ENCODE measurements around the gene RUFY1. TPM values are rescaled to one million over a fixed set of nuclear protein-coding genes. Genes with fewer than 3 reads are reported as not detected.

The RUFY1 gene
- total and polyA plus RNA-seq, 2 donors (not counting 3 experiments of a cell fraction or from before 2014, with no cell fraction given): 25.6 to 44.9 TPM

DNA sequence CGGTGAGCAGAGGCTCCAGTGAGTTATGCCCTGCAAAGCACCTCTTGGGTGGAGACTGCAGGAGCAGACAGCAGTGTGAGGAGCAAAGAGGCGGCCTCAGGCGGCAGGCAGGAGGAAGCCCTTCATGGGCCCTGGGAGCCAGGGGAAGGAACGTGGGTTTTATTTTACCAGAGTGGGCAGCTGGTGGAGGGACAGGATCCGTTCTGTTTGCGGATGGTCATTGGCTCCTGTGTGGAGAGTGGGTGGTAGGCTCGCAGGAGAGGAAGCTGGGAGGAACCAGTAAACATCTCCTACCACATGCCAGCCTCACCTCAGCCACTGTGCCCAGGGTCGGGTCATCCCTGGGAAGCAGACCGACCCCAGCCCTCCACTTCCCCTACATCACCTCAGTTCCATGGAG, 48.7 kb downstream of the RUFY1 start:
- no peak overlapping the region for H3K4me2 ChIP-seq (ENCODE audit: insufficient read depth, low read length)
- no peak overlapping the region for H3K4me3 ChIP-seq (replicated peaks in 1 of 3; ENCODE audit: insufficient read depth in 1 of 3, low read depth in 1 of 3, low read length in 3 of 3)
- dilution Hi-C loops (cut with MboI; ENCODE audit: extremely low pct_ligation_motif_present, low sequenced_read_pairs): no loop called here
- H3K27me3 ChIP-seq (ENCODE audit: control insufficient read depth in 2 of 2, insufficient read depth in 2 of 2, low read length in 2 of 2): no peaks in the 10 kb centered on the region
- CTCF ChIA-PET: no interaction called here
- DNase-seq (ENCODE audit: low read depth, low spot score) (no peak), FAIRE-seq (no peak)
- peaks cover 2 to 40% of the 10 kb centered on the region in 2 experiments for H3K36me3 ChIP-seq (ENCODE audit: control insufficient read depth in 2 of 2, extremely low read depth in 1 of 2, insufficient read depth in 2 of 2, low read length in 2 of 2)
- BruUV-seq (replicated peaks): no TSS peak
- intact Hi-C loops (cut with micrococcal nuclease): no loop called here
- no peaks in the 10 kb centered on the region for H3K9me1 ChIP-seq (replicated peaks; ENCODE audit: control insufficient read depth, extremely low read depth, insufficient read depth, low read length)
- H3K9ac ChIP-seq (replicated peaks; ENCODE audit: extremely low read depth, insufficient read depth, low read length): no peak overlapping the region
- H3K27ac ChIP-seq (ENCODE audit: insufficient read depth, low read depth, low read length): no peak overlapping the region
- H3K9me3 ChIP-seq (replicated peaks; ENCODE audit: control insufficient read depth, insufficient read depth, low read length): no peaks in the 10 kb centered on the region
- no peaks in the 10 kb centered on the region for H3K4me1 ChIP-seq (ENCODE audit: control insufficient read depth, extremely low read depth, insufficient read depth, low read length)
- no peak overlapping the region for H2AFZ ChIP-seq (ENCODE audit: low read depth, low read length)
- TF ChIP-seq, protein P1, sequence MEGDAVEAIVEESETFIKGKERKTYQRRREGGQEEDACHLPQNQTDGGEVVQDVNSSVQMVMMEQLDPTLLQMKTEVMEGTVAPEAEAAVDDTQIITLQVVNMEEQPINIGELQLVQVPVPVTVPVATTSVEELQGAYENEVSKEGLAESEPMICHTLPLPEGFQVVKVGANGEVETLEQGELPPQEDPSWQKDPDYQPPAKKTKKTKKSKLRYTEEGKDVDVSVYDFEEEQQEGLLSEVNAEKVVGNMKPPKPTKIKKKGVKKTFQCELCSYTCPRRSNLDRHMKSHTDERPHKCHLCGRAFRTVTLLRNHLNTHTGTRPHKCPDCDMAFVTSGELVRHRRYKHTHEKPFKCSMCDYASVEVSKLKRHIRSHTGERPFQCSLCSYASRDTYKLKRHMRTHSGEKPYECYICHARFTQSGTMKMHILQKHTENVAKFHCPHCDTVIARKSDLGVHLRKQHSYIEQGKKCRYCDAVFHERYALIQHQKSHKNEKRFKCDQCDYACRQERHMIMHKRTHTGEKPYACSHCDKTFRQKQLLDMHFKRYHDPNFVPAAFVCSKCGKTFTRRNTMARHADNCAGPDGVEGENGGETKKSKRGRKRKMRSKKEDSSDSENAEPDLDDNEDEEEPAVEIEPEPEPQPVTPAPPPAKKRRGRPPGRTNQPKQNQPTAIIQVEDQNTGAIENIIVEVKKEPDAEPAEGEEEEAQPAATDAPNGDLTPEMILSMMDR (IDR thresholded peaks at IDR 0.05; ENCODE audit: extremely low read depth in 1 of 2, insufficient read depth in 1 of 2, low read depth in 1 of 2, low read length in 2 of 2): no peak
- TF ChIP-seq, protein P2, sequence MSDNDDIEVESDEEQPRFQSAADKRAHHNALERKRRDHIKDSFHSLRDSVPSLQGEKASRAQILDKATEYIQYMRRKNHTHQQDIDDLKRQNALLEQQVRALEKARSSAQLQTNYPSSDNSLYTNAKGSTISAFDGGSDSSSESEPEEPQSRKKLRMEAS (IDR thresholded peaks at IDR 0.05; ENCODE audit: insufficient read depth, insufficient read length): no peak
- TF ChIP-seq MYC (IDR thresholded peaks at IDR 0.05; ENCODE audit: low read depth, low read length) (no peak), EZH2 (IDR thresholded peaks at IDR 0.05; ENCODE audit: borderline replicate concordance, low read depth, low read length, severe bottlenecking) (no peak), POLR2AphosphoS5 (IDR thresholded peaks at IDR 0.05; ENCODE audit: insufficient read depth, low read depth, low read length) (no peak), POLR2A (IDR thresholded peaks at IDR 0.05; ENCODE audit: low read depth, low read length) (no peak), FOS (IDR thresholded peaks at IDR 0.05; ENCODE audit: borderline replicate concordance, insufficient read depth, low read length) (no peak), JUN (IDR thresholded peaks at IDR 0.05; ENCODE audit: borderline replicate concordance, insufficient read depth, insufficient read length, low read depth) (no peak), GATA2 (IDR thresholded peaks at IDR 0.05; ENCODE audit: insufficient read depth, insufficient read length, low read depth, low read length) (no peak)
- POLR2A ChIA-PET: no interaction called here
- H4K20me1 ChIP-seq (replicated peaks; ENCODE audit: control insufficient read depth, extremely low read depth, insufficient read depth, low read length): no peaks in the 10 kb centered on the region
- H3K79me2 ChIP-seq (ENCODE audit: control insufficient read depth, insufficient read depth, low read length): no peaks in the 10 kb centered on the region

All from endothelial cell of umbilical vein (primary cell).